ENCODE data around the gene MFN2.

GRCh38 chr1:12012560-12013316 is 32.5 kb downstream of the MFN2 start:
- no peak for TF ChIP-seq CTCF (IDR thresholded peaks at IDR 0.05)
- TF ChIP-seq EZH2phosphoT487 (IDR thresholded peaks at IDR 0.05), result no peak
